Keratinocyte (primary cell): ENCODE measurements around the gene DTNB.

Experiments used
- EZH2 ChIP-seq: IDR thresholded peaks from one replicate; pipeline ENCODE4 v1.6.1; 2012; ENCODE audit warnings: inconsistent platforms, mild to moderate bottlenecking, low read length, moderate library complexity
- TF ChIP-seq, protein P1 (sequence below), 3 experiments: IDR thresholded peaks in 1 of 3; conservative IDR thresholded peaks in 1 of 3; optimal IDR thresholded peaks in 1 of 3; 2 replicates in 2 of 3; 3 replicates in 1 of 3; pipeline versions ENCODE3 to v1.5.1; 2011; ENCODE audit warnings: low read length in 3 of 3, mild to moderate bottlenecking in 3 of 3, moderate library complexity in 2 of 3, control low read depth in 1 of 3, inconsistent platforms in 1 of 3; ENCODE audit not compliant: insufficient read depth in 2 of 3; ENCODE audit errors: extremely low read depth in 1 of 3

DNA sequence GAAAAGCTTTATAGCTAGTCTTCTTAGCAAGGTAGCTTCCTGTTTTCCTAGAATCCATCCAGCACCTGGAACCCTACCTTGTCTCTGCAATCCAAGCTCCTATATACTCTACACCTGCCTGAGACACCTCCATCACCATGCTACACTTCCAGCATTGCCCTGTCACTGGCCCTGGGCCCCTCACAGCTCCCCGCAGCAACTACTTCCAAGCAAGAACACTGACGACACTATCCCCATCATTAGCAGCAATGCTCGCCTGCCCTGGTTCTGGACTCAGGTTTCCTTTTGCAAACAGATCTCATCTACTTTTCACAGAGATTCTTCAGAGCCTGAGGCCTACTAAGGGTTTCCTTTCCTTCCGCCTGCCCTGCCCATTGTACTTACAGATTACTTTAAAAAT, 121.1 kb downstream of the DTNB start:
- TF ChIP-seq, protein P1, sequence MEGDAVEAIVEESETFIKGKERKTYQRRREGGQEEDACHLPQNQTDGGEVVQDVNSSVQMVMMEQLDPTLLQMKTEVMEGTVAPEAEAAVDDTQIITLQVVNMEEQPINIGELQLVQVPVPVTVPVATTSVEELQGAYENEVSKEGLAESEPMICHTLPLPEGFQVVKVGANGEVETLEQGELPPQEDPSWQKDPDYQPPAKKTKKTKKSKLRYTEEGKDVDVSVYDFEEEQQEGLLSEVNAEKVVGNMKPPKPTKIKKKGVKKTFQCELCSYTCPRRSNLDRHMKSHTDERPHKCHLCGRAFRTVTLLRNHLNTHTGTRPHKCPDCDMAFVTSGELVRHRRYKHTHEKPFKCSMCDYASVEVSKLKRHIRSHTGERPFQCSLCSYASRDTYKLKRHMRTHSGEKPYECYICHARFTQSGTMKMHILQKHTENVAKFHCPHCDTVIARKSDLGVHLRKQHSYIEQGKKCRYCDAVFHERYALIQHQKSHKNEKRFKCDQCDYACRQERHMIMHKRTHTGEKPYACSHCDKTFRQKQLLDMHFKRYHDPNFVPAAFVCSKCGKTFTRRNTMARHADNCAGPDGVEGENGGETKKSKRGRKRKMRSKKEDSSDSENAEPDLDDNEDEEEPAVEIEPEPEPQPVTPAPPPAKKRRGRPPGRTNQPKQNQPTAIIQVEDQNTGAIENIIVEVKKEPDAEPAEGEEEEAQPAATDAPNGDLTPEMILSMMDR (optimal IDR thresholded peaks at IDR 0.05 in 1 of 3, IDR thresholded peaks at IDR 0.05 in 1 of 3, conservative IDR thresholded peaks at IDR 0.05 in 1 of 3; ENCODE audit: extremely low read depth in 1 of 3, insufficient read depth in 2 of 3, low read length in 3 of 3), result no peak
- TF ChIP-seq EZH2, result no peak
